Suprapubic skin (tissue), 4 donors: ENCODE results near the gene EFCAB5. TPM values are rescaled to one million over a fixed set of nuclear protein-coding genes. Genes with fewer than 3 reads are reported as not detected.
"Not testable (repeated sequence)": the region's sequence is repeated elsewhere in the genome, so short reads cannot be mapped to it uniquely, and the experiment has no call there.

Source experiments
- DNase-seq, 2 donors: peaks; one replicate each; pipeline ENCODE4 v3.0.0-alpha.2; 2019; ENCODE audit warnings: low spot score in 2 of 2
- H3K27ac ChIP-seq: fragments of 200-600 bp; sonication (generic); one replicate; pipeline ENCODE4 v1.5.1; 2019
- H3K27me3 ChIP-seq: fragments of 200-600 bp; sonication (generic); one replicate; pipeline ENCODE4 v1.5.1; 2019
- H3K36me3 ChIP-seq: fragments of 200-600 bp; sonication (generic); one replicate; pipeline ENCODE4 v1.5.1; 2019
- H3K4me1 ChIP-seq: fragments of 200-600 bp; sonication (generic); one replicate; pipeline ENCODE4 v1.5.1; 2019
- H3K4me3 ChIP-seq: fragments of 200-600 bp; sonication (generic); one replicate; pipeline ENCODE4 v1.5.1; 2019; ENCODE audit warnings: mild to moderate bottlenecking
- H3K9me3 ChIP-seq: fragments of 200-600 bp; sonication (generic); one replicate; pipeline ENCODE4 v1.5.1; 2019
- EP300 ChIP-seq: sonication (generic); formaldehyde crosslinking; IDR thresholded peaks from one replicate; pipeline ENCODE4 v1.6.1; 2017; ENCODE audit warnings: antibody characterized with exemption
- POLR2A ChIP-seq, 2 donors: fragments of 450-650 bp; IDR thresholded peaks; one replicate each; pipeline ENCODE4 v1.6.1; 2017; ENCODE audit warnings: antibody characterized with exemption in 2 of 2, mild to moderate bottlenecking in 2 of 2, moderate library complexity in 2 of 2
- POLR2AphosphoS5 ChIP-seq, 3 donors: sonication (generic); formaldehyde crosslinking; IDR thresholded peaks; one replicate each; pipeline ENCODE4 v1.6.1; 2017; ENCODE audit warnings: antibody characterized with exemption in 3 of 3
- WGBS: methylation state at CpG from one replicate; pipeline ENCODE4 v1.1.5; 2018; 5-methylcytosine and 5-hydroxymethylcytosine counted together
- total RNA-seq, 4 donors: library from RNA; depleted of rRNA; stranded (reverse); fragments of >200 nt; gene quantifications; one replicate each; pipeline ENCODE4 v1.1.0, GENCODE V29; 2016
- TF ChIP-seq, protein P1 (sequence below), 2 donors: fragments of 200-600 bp in 1 of 2; fragments of 450-650 bp in 1 of 2; sonication (generic) in 1 of 2; IDR thresholded peaks; one replicate each; pipeline ENCODE4 v1.5.1; 2016 to 2019; ENCODE audit warnings: antibody characterized with exemption in 2 of 2, mild to moderate bottlenecking in 1 of 2, moderate library complexity in 1 of 2

Gene EFCAB5
- under 1 TPM in 3 of 4 donors, not detected in 1; 0.13 to 0.21 (median 0.16) TPM for total RNA-seq

DNA sequence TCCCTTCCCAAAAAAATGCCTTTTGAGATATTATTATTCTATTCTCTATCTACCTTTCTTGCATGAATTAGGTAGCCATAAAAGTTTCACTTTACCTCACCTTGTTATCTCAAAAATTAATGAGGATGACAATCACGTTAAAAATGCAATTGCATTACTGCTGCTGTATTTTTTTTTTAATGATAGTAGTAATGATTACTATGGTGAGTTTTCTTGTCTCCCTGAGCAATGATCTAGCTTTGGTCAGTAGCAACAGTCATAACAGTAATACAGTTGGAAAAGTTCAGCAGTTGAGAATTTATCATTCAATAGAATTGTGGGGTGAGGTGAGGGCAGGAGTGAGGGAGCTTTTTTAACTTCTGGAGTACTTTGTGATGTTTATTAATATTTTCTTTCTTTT, at the start of gene EFCAB5:
EFCAB5 (plus strand) TSS at position 301 of the 400 bp plus-strand sequence. CDS start 163 bp downstream, outside the sequence.
- DNase-seq = no peak
- TF ChIP-seq EP300 = no peak
- no peak for TF ChIP-seq POLR2A (IDR thresholded peaks at IDR 0.05)
- no peak for TF ChIP-seq POLR2AphosphoS5 (IDR thresholded peaks at IDR 0.05)
- TF ChIP-seq, protein P1, sequence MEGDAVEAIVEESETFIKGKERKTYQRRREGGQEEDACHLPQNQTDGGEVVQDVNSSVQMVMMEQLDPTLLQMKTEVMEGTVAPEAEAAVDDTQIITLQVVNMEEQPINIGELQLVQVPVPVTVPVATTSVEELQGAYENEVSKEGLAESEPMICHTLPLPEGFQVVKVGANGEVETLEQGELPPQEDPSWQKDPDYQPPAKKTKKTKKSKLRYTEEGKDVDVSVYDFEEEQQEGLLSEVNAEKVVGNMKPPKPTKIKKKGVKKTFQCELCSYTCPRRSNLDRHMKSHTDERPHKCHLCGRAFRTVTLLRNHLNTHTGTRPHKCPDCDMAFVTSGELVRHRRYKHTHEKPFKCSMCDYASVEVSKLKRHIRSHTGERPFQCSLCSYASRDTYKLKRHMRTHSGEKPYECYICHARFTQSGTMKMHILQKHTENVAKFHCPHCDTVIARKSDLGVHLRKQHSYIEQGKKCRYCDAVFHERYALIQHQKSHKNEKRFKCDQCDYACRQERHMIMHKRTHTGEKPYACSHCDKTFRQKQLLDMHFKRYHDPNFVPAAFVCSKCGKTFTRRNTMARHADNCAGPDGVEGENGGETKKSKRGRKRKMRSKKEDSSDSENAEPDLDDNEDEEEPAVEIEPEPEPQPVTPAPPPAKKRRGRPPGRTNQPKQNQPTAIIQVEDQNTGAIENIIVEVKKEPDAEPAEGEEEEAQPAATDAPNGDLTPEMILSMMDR (IDR thresholded peaks at IDR 0.05) = no peak
- Histone ChIP-seq H3K9me3 (no peaks in the 10 kb centered on the region), H3K27me3 (no peaks in the 10 kb centered on the region), H3K36me3 (no peaks in the 10 kb centered on the region), H3K4me3 (no peak within 1 kb of the TSS), H3K4me1 (no peaks in the 10 kb centered on the region), H3K27ac (no peak within 1 kb of the TSS)
- 46% methylated on average over 1 of the region's 1 CpG for WGBS

DNA sequence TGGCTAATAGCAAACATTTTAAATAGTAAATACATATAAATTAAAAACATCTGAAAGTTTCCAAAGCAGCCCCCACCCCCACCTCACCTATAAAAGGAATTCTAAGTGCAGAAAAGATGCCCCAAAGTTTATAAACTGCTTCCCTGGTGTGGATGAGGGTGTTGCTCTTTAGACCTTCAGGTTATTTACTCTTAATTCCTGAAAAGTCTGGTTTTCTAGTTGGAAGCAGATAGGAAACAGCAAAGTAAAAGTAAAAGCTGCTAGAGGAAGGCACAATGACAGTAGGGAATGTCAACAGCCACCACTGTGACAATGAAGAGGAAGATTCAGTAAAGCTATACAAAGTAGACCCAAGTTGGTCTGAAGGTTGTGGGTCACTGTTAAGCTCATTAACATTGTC, 49.2 kb upstream of the EFCAB5 start:
- Histone ChIP-seq H3K27me3 (no peaks in the 10 kb centered on the region), H3K4me3 (no peak overlapping the region), H3K27ac (no peak overlapping the region), H3K9me3 (no peaks in the 10 kb centered on the region), H3K4me1 (no peaks in the 10 kb centered on the region), H3K36me3 (no peaks in the 10 kb centered on the region)
- no peak for DNase-seq
- TF ChIP-seq POLR2AphosphoS5 (IDR thresholded peaks at IDR 0.05) (no peak), EP300 (no peak), POLR2A (IDR thresholded peaks at IDR 0.05) (no peak)
- TF ChIP-seq, protein P1 (IDR thresholded peaks at IDR 0.05) = no peak

DNA sequence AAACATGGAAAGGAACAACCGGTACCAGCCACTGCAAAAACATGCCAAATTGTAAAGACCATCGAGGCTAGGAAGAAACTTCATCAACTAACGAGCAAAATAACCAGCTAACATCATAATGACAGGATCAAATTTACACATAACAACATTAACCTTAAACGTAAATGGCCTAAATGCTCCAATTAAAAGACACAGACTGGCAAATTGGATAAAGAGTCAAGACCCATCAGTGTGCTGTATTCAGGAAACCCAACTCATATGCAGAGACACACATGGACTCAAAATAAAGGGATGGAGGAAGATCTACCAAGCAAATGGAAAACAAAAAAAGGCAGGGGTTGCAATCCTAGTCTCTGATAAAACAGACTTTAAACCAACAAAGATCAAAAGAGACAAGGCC, 44.3 kb upstream of the EFCAB5 start:
- WGBS = 89% methylated on average over 4 of the region's 4 CpGs
- H3K9me3 ChIP-seq, H3K27me3 ChIP-seq: not testable (repeated sequence)

DNA sequence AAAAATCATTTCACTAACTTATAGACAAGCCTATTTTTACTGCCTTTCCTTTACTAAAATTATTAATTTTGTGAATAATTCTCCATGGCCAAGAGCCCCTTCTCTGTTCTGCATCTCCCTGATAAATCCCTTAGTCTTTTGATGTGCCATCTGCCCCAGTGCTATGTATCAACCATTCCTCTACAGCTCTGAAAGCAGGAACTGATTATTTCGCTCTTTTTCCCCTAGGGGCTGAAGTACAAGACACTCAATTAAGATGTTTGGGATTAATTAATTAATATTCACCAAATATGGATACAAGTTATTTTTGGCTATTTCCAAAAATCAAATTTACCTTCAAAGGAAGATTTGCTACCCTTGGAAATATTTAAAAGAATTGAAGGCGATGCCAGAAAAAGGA, 38.0 kb upstream of the EFCAB5 start:
- no peak for TF ChIP-seq POLR2AphosphoS5 (IDR thresholded peaks at IDR 0.05)
- TF ChIP-seq EP300 = no peak
- TF ChIP-seq, protein P1 (IDR thresholded peaks at IDR 0.05) = no peak
- no peak for TF ChIP-seq POLR2A (IDR thresholded peaks at IDR 0.05)
- WGBS = 85% methylated on average over 2 of the region's 2 CpGs
- Histone ChIP-seq H3K4me3 (no peak overlapping the region), H3K27me3 (no peaks in the 10 kb centered on the region), H3K9me3 (no peaks in the 10 kb centered on the region), H3K36me3 (no peaks in the 10 kb centered on the region), H3K27ac (no peak overlapping the region), H3K4me1 (no peaks in the 10 kb centered on the region)
- DNase-seq = no peak

More for the DNA sequence above, 44.3 kb upstream of the EFCAB5 start:
- H3K4me1 ChIP-seq, H3K27ac ChIP-seq, H3K36me3 ChIP-seq, H3K4me3 ChIP-seq, DNase-seq: not testable (repeated sequence)

DNA sequence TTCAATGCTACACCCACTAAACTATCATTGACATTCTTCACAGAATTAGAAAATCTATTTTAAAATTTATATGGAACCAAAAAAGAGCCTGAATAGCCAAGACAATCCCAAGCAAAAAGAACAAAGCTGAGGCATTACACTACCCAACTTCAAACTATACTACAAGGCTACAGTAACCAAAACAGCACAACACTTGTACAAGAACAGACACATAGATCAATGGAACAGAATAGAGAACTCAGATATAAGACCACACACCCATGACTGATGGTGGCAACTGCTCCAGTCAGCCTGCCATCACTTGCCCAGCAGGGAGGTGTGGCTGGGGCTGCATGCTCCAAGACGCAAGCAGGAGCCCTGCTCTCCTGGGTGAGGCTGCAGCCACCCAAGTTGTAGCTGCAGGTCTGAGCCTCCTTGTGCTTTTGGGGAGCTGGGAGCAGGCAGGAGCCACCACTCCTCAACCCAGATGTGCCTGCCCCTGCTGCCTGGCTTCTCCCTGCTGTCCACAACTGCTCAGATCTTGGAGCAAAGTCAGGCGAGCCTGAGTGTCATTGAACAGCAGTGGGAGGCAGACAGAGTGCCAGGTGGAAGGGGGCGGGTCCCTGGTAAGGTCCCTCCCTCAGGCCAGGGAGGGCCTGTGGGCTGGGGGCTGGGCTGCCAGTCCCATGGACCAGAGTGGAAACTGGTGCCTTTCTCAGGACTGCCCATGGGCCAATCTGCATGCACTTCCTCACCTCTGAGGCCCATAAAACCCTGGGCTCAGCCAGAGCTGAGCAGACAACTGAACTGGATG, 36.2 kb upstream of the EFCAB5 start:
- no peak for TF ChIP-seq EP300
- TF ChIP-seq POLR2AphosphoS5 (IDR thresholded peaks at IDR 0.05) = no peak
- no peak for TF ChIP-seq POLR2A (IDR thresholded peaks at IDR 0.05)
- TF ChIP-seq, protein P1 (IDR thresholded peaks at IDR 0.05) = no peak
- no peaks in the 10 kb centered on the region for H3K27me3 ChIP-seq
- no peaks in the 10 kb centered on the region for H3K9me3 ChIP-seq
- no peaks in the 10 kb centered on the region for H3K4me1 ChIP-seq
- no peak overlapping the region for H3K27ac ChIP-seq
- 40% methylated on average over 1 of the region's 3 CpGs for WGBS
- DNase-seq = no peak
- H3K4me3 ChIP-seq = no peak overlapping the region
- no peaks in the 10 kb centered on the region for H3K36me3 ChIP-seq

DNA sequence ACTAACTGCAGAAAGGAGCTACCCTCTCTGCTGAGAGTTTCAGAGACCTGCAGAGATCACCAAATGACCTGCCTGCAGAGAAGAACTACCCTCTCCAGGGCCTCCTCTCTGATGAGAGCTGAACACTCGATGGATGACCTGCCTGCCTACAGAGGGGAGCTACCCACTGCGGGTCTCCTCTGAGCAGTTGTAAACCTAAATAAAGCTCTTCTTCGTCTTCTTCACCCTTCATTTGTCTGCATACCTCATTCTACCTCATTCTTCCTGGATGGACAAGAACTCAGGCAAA, 35.6 kb upstream of the EFCAB5 start:
- H3K4me1 ChIP-seq = no peaks in the 10 kb centered on the region
- H3K27ac ChIP-seq = no peak overlapping the region
- DNase-seq = no peak
- WGBS = 98% methylated on average over 3 of the region's 3 CpGs
- no peaks in the 10 kb centered on the region for H3K27me3 ChIP-seq
- H3K36me3 ChIP-seq = no peaks in the 10 kb centered on the region
- no peak overlapping the region for H3K4me3 ChIP-seq
- no peak for TF ChIP-seq POLR2A (IDR thresholded peaks at IDR 0.05)
- TF ChIP-seq, protein P1 (IDR thresholded peaks at IDR 0.05) = no peak
- no peak for TF ChIP-seq EP300
- TF ChIP-seq POLR2AphosphoS5 (IDR thresholded peaks at IDR 0.05) = no peak
- no peaks in the 10 kb centered on the region for H3K9me3 ChIP-seq
